ENCODE measurements around the gene LMOD1. TPM values are rescaled to one million over a fixed set of nuclear protein-coding genes. Genes with fewer than 3 reads are reported as not detected.

The LMOD1 gene
- total and polyA plus RNA-seq, 2 of the 8 experiments (the other 6 are each of a cell fraction or from before 2014, with no cell fraction given) = 0.77 to 1.4 TPM

GRCh38 chr1:201877877-201878401, 68.4 kb downstream of the LMOD1 start:
- DNase-seq (ENCODE audit: low read depth in 1 of 2, low spot score in 2 of 2) = peak in 1 of 2 experiments; percentile 69
- peak; percentile 85 for FAIRE-seq
- no peak overlapping the region for H4K8ac ChIP-seq (ENCODE audit: extremely low read depth, insufficient read depth, low read length)
- 77% methylated on average over 6 of the region's 6 CpGs; no CpG with 5 or more reads in 1 of the 2 experiments for WGBS, 2 experiments (ENCODE audit: extremely low coverage in 1 of 2, insufficient coverage in 1 of 2, insufficient read length in 1 of 2, insufficient replicate concordance in 2 of 2, low coverage in 1 of 2, low lambda C conversion rate in 2 of 2, missing lambda C conversion rate in 1 of 2)
- H3K79me2 ChIP-seq (ENCODE audit: control insufficient read depth in 1 of 2, insufficient read depth in 2 of 2, low read length in 2 of 2) = no peaks in the 10 kb centered on the region
- H2BK15ac ChIP-seq (ENCODE audit: low read length) = 0 out of 2 replicates have a peak overlapping the region, but pooled peaks have one; percentile 62
- H2BK20ac ChIP-seq (ENCODE audit: low read length) = no peak overlapping the region
- H3K56ac ChIP-seq (replicated peaks; ENCODE audit: insufficient read length, low read depth, low read length) = no peak overlapping the region
- H4K91ac ChIP-seq (replicated peaks; ENCODE audit: insufficient read length, low read length) = no peak overlapping the region
- no peaks in the 10 kb centered on the region for H3K79me1 ChIP-seq (ENCODE audit: low read depth, low read length)
- no peak overlapping the region; the same call in 1 of the 2 replicates for H2AK5ac ChIP-seq (ENCODE audit: low read depth, low read length)
- 0 out of 2 replicates have a peak overlapping the region, but pooled peaks have one; percentile 22 for H2BK12ac ChIP-seq (ENCODE audit: low read depth, low read length)
- H2AFZ ChIP-seq (ENCODE audit: low read length) = no peak overlapping the region
- no peaks in the 10 kb centered on the region for H3K27me3 ChIP-seq (replicated peaks in 1 of 4; ENCODE audit: control insufficient read depth in 3 of 4, extremely low read depth in 1 of 4, insufficient read depth in 3 of 4, low read length in 3 of 4)
- peaks cover 0 to 2% of the 10 kb centered on the region in 2 experiments for H4K20me1 ChIP-seq (replicated peaks in 1 of 2; ENCODE audit: control insufficient read depth in 1 of 2, insufficient read depth in 2 of 2, low read length in 2 of 2)
- H3K4ac ChIP-seq (replicated peaks; ENCODE audit: insufficient read length, low read depth, low read length) = no peak overlapping the region
- H3K4me3 ChIP-seq (ENCODE audit: extremely low read depth in 1 of 4, insufficient read depth in 2 of 4, low read depth in 3 of 4, low read length in 4 of 4) = no peak overlapping the region
- TF ChIP-seq YY1 (IDR thresholded peaks at IDR 0.05; ENCODE audit: low read depth, low read length) (peak; percentile 38; the same call in 1 of the 2 replicates), POLR2A (IDR thresholded peaks at IDR 0.05; ENCODE audit: control extremely low read depth in 1 of 2, low read depth in 2 of 2, low read length in 2 of 2) (peak in 1 of 2 experiments; percentile 31; a peak in 2 of 3 replicates), ATF2 (IDR thresholded peaks at IDR 0.05; ENCODE audit: low read length) (no peak), POLR2AphosphoS5 (IDR thresholded peaks at IDR 0.05; ENCODE audit: low read depth, low read length) (peak; percentile 43; the same call in 1 of the 2 replicates), RAD21 (IDR thresholded peaks at IDR 0.05 in 1 of 2, conservative IDR thresholded peaks at IDR 0.05 in 1 of 2; ENCODE audit: low read depth in 2 of 2, low read length in 2 of 2) (peak; percentile 68 to 75), PHF8 (conservative IDR thresholded peaks at IDR 0.05; ENCODE audit: low read depth, low read length) (no peak), CTCF (IDR thresholded peaks at IDR 0.05; ENCODE audit: control extremely low read depth in 1 of 3, insufficient read depth in 1 of 3, low read depth in 1 of 3, low read length in 3 of 3) (peak in 2 of 3 experiments; percentile 57 to 67; a peak in 3 of 4 replicates)
- no peaks in the 10 kb centered on the region for H3K23me2 ChIP-seq (ENCODE audit: low read depth, low read length)
- peak overlapping the region; percentile 67; the same call in 1 of the 2 replicates for H2BK5ac ChIP-seq (ENCODE audit: low read depth, low read length)
- H3K4me1 ChIP-seq (replicated peaks in 1 of 4; ENCODE audit: control insufficient read depth in 3 of 4, insufficient read depth in 4 of 4, low read length in 3 of 4) = peaks cover 0 to 4% (median 0%) of the 10 kb centered on the region in 4 experiments; a peak in 3 of 7 replicates
- no peak overlapping the region for H4K5ac ChIP-seq (ENCODE audit: insufficient read length, low read depth, low read length)
- no peak overlapping the region for H2BK120ac ChIP-seq (replicated peaks; ENCODE audit: low read depth, low read length)
- peaks cover 11 to 31% (median 26%) of the 10 kb centered on the region in 4 experiments for H3K36me3 ChIP-seq (ENCODE audit: control insufficient read depth in 2 of 4, insufficient read depth in 4 of 4, low read length in 3 of 4)
- H3K14ac ChIP-seq (ENCODE audit: insufficient read length) = no peak overlapping the region
- no peak overlapping the region for H3K9ac ChIP-seq (replicated peaks in 1 of 4; ENCODE audit: extremely low read depth in 1 of 4, low read depth in 3 of 4, low read length in 3 of 4)
- no peaks in the 10 kb centered on the region for H3K9me3 ChIP-seq (ENCODE audit: insufficient read depth in 2 of 2, low read depth in 1 of 2, low read length in 1 of 2)
- no peak overlapping the region for H3K27ac ChIP-seq (ENCODE audit: low read depth, low read length)
- no peak overlapping the region for H3K4me2 ChIP-seq (ENCODE audit: insufficient read depth in 1 of 2, low read depth in 2 of 2, low read length in 2 of 2)
- ChIA-PET CTCF (ENCODE audit: partially characterized antibody) (interaction anchor here (0.6 to 12.3 kb wide), 31 partner anchors 10 to 949 kb away, joined by 3 to 244 read pairs (median 4); partner anchors contain the start of genes LMOD1, RNPEP, SHISA4 and TIMM17A), POLR2A (ENCODE audit: partially characterized antibody) (interaction anchor here (1.0 to 8.1 kb wide), 4 partner anchors 9 to 67 kb away, joined by 3 to 117 read pairs (median 4); partner anchors contain the start of gene SHISA4)
- 0 out of 2 replicates have a peak overlapping the region, but pooled peaks have one; percentile 34 for H3K18ac ChIP-seq (ENCODE audit: extremely low read depth, low read length)
- no peak overlapping the region for H3K23ac ChIP-seq (ENCODE audit: insufficient read length)
